Epithelial cell of esophagus (primary cell): ENCODE measurements around the gene CLK2.

ENCODE experiments used
- DNase-seq: peaks from one replicate; pipeline ENCODE4 v3.0.0; 2010; ENCODE audit warnings: low read depth
- H3K4me3 ChIP-seq: 2 replicates; pipeline ENCODE4 v1.5.1; 2011; ENCODE audit warnings: mild to moderate bottlenecking, low read length, control low read depth
- CTCF ChIP-seq: IDR thresholded peaks from 2 replicates; pipeline ENCODE4 v1.5.1; 2011; ENCODE audit warnings: low read depth, mild to moderate bottlenecking, low read length, control low read depth, inconsistent platforms; ENCODE audit not compliant: insufficient read depth; ENCODE audit errors: missing control alignments

The CLK2 gene

GRCh38 chr1:155286544-155286943 is 13.2 kb upstream of the CLK2 start:
- no peak for TF ChIP-seq CTCF
- DNase-seq, result no peak
- no peak overlapping the region for H3K4me3 ChIP-seq

GRCh38 chr1:155285631-155286044 is 12.3 kb upstream of the CLK2 start:
- no peak overlapping the region for H3K4me3 ChIP-seq
- no peak for TF ChIP-seq CTCF
- no peak for DNase-seq

- no peak for TF ChIP-seq CTCF
- H3K4me3 ChIP-seq, result no peak overlapping the region
- no peak for DNase-seq
Observed at GRCh38 chr1:155285063-155285462, 11.8 kb upstream of the CLK2 start.

- no peak for DNase-seq
- no peak for TF ChIP-seq CTCF
- H3K4me3 ChIP-seq, result no peak overlapping the region
Observed at GRCh38 chr1:155284476-155284875, 11.2 kb upstream of the CLK2 start.

GRCh38 chr1:155282488-155283091 is 9.3 kb upstream of the CLK2 start:
- no peak for DNase-seq
- H3K4me3 ChIP-seq, result no peak overlapping the region
- no peak for TF ChIP-seq CTCF

GRCh38 chr1:155279268-155279667 is 6.0 kb upstream of the CLK2 start:
- TF ChIP-seq CTCF, result no peak
- no peak for DNase-seq
- no peak overlapping the region for H3K4me3 ChIP-seq

- TF ChIP-seq CTCF, result no peak
- H3K4me3 ChIP-seq, result no peak overlapping the region
- peak; percentile 47 for DNase-seq
Observed at GRCh38 chr1:155278689-155279160, 5.4 kb upstream of the CLK2 start.
